PFSK-1 (cell line): Measurements from ENCODE around the gene IER3.

ENCODE experiments used
- FOXP2 ChIP-seq: optimal IDR thresholded peaks from 2 replicates; pipeline ENCODE3; 2011; ENCODE audit warnings: borderline replicate concordance, control low read depth, inconsistent platforms; ENCODE audit not compliant: insufficient read depth; ENCODE audit errors: extremely low read length, extremely low read depth
- POLR2AphosphoS5 ChIP-seq: IDR thresholded peaks from 2 replicates; pipeline ENCODE4 v1.6.1; 2012; ENCODE audit warnings: low read depth, mild to moderate bottlenecking, control low read depth, low read length, moderate library complexity
- REST ChIP-seq, 2 experiments: IDR thresholded peaks; 2 replicates each; pipeline versions ENCODE4 v1.6.1 to v1.8.0; 2011 to 2012; ENCODE audit warnings: low read depth in 2 of 2, low read length in 2 of 2, control low read depth in 1 of 2, inconsistent platforms in 1 of 2, mild to moderate bottlenecking in 1 of 2, moderate library complexity in 1 of 2; ENCODE audit not compliant: insufficient read depth in 1 of 2
- SIN3A ChIP-seq: IDR thresholded peaks from 2 replicates; pipeline ENCODE4 v1.6.1; 2012; ENCODE audit warnings: mild to moderate bottlenecking, low read length, moderate library complexity, borderline replicate concordance; ENCODE audit not compliant: insufficient read depth

GRCh38 chr6:30719791-30720737, 24.3 kb downstream of the IER3 start, which contains the start of gene TUBB:
- TF ChIP-seq POLR2AphosphoS5 (peak; percentile 99), SIN3A (peak; percentile 63; the same call in 1 of the 2 replicates), REST (IDR thresholded peaks at IDR 0.05; ENCODE audit: insufficient read depth in 1 of 2, low read depth in 2 of 2, low read length in 2 of 2) (peak; percentile 20 to 80; a peak in 2 of 4 replicates), FOXP2 (no peak)
